ENCODE measurements around the gene PLA2G6. TPM values are rescaled to one million over a fixed set of nuclear protein-coding genes. Genes with fewer than 3 reads are reported as not detected.
"Not testable (repeated sequence)": the region's sequence is repeated elsewhere in the genome, so short reads cannot be mapped to it uniquely, and the experiment has no call there.

PLA2G6 gene
- total and polyA plus RNA-seq, 2 of the 13 experiments (the other 11 are each of a cell fraction or from before 2014, with no cell fraction given), result 4.8 to 11.5 TPM

DNA sequence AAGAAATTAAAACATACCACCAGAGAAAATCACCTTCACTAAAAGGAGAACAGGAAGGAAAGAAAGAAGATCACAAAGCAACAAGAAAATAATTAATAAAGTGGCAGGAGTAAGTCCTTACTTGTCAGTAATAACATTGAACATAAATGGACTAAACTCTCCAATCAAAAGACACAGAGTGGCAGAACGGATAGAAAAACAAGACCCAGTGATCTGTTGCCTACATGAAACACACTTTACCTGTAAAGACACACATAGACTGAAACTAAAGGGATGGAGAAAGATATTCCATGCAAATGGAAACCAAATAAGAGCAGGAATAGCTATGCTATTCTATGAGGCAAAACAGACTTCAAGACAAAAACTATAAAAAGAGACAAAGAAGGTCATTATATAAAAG is 25.9 kb downstream of the PLA2G6 start (continued):
- TF ChIP-seq, protein P1, sequence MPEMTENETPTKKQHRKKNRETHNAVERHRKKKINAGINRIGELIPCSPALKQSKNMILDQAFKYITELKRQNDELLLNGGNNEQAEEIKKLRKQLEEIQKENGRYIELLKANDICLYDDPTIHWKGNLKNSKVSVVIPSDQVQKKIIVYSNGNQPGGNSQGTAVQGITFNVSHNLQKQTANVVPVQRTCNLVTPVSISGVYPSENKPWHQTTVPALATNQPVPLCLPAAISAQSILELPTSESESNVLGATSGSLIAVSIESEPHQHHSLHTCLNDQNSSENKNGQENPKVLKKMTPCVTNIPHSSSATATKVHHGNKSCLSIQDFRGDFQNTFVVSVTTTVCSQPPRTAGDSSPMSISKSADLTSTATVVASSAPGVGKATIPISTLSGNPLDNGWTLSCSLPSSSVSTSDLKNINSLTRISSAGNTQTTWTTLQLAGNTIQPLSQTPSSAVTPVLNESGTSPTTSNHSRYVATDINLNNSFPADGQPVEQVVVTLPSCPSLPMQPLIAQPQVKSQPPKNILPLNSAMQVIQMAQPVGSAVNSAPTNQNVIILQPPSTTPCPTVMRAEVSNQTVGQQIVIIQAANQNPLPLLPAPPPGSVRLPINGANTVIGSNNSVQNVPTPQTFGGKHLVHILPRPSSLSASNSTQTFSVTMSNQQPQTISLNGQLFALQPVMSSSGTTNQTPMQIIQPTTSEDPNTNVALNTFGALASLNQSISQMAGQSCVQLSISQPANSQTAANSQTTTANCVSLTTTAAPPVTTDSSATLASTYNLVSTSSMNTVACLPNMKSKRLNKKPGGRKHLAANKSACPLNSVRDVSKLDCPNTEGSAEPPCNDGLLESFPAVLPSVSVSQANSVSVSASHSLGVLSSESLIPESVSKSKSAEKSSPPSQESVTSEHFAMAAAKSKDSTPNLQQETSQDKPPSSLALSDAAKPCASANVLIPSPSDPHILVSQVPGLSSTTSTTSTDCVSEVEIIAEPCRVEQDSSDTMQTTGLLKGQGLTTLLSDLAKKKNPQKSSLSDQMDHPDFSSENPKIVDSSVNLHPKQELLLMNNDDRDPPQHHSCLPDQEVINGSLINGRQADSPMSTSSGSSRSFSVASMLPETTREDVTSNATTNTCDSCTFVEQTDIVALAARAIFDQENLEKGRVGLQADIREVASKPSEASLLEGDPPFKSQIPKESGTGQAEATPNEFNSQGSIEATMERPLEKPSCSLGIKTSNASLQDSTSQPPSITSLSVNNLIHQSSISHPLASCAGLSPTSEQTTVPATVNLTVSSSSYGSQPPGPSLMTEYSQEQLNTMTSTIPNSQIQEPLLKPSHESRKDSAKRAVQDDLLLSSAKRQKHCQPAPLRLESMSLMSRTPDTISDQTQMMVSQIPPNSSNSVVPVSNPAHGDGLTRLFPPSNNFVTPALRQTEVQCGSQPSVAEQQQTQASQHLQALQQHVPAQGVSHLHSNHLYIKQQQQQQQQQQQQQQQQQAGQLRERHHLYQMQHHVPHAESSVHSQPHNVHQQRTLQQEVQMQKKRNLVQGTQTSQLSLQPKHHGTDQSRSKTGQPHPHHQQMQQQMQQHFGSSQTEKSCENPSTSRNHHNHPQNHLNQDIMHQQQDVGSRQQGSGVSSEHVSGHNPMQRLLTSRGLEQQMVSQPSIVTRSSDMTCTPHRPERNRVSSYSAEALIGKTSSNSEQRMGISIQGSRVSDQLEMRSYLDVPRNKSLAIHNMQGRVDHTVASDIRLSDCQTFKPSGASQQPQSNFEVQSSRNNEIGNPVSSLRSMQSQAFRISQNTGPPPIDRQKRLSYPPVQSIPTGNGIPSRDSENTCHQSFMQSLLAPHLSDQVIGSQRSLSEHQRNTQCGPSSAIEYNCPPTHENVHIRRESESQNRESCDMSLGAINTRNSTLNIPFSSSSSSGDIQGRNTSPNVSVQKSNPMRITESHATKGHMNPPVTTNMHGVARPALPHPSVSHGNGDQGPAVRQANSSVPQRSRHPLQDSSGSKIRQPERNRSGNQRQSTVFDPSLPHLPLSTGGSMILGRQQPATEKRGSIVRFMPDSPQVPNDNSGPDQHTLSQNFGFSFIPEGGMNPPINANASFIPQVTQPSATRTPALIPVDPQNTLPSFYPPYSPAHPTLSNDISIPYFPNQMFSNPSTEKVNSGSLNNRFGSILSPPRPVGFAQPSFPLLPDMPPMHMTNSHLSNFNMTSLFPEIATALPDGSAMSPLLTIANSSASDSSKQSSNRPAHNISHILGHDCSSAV (CRISPR knock-in tag; IDR thresholded peaks at IDR 0.05; ENCODE audit: borderline replicate concordance), result no peak
- TF ChIP-seq ZNF572 (CRISPR knock-in tag; IDR thresholded peaks at IDR 0.05) (no peak), RFX5 (IDR thresholded peaks at IDR 0.05; ENCODE audit: low read depth, low read length) (no peak)

- H3K9me3 ChIP-seq (ENCODE audit: low read length); H3K4me3 ChIP-seq (replicated peaks in 1 of 3; ENCODE audit: insufficient read depth in 1 of 3, low read depth in 2 of 3, low read length in 3 of 3); H3K9ac ChIP-seq (ENCODE audit: insufficient read depth, low read depth, low read length); H3K36me3 ChIP-seq (replicated peaks in 1 of 2; ENCODE audit: control insufficient read depth in 1 of 2, insufficient read depth in 2 of 2, low read length in 2 of 2); H4K20me1 ChIP-seq (ENCODE audit: insufficient read depth, low read length); H3K27me3 ChIP-seq (ENCODE audit: control insufficient read depth in 1 of 2, insufficient read depth in 2 of 2, low read length in 2 of 2); BruUV-seq (replicated peaks); FAIRE-seq; in situ Hi-C loops (cut with HindIII; ENCODE audit: extremely low pct_ligation_motif_present, low pct_unique_long_range_greater_than_20kb); POLR2A ChIA-PET; H3K27ac ChIP-seq (ENCODE audit: extremely low read length, insufficient read depth, low read length); intact Hi-C loops (cut with micrococcal nuclease; ENCODE audit: unreplicated experiment); H3K4me2 ChIP-seq (ENCODE audit: low read depth, low read length); H3K79me2 ChIP-seq (ENCODE audit: insufficient read depth, low read length); H2AFZ ChIP-seq (ENCODE audit: low read length); DNase-seq (ENCODE audit: low spot score); ATAC-seq: not testable (repeated sequence)
- 57% methylated on average over 1 of the region's 1 CpG for WGBS (ENCODE audit: low lambda C conversion rate)
- H3K4me1 ChIP-seq (ENCODE audit: insufficient read depth, low read length), result peaks cover 30% of the 10 kb centered on the region
- CTCF ChIA-PET (ENCODE audit: low intra/inter-chr PET ratio, low total read pairs), result interaction anchor here (1.4 kb wide), 1 partner anchor 102 kb away, joined by 5 read pairs; no protein-coding TSS in a partner anchor
Measured at GRCh38 chr22:38154563-38154915, 27.1 kb downstream of the PLA2G6 start.
